Gastroesophageal sphincter (tissue), 3 donors: Measurements from ENCODE around the gene GNG8.

ENCODE experiments used
- CTCF ChIP-seq, 4 experiments: fragments of 200-600 bp in 2 of 4; fragments of 450-650 bp in 2 of 4; sonication (generic) in 1 of 4; IDR thresholded peaks; one replicate each; pipeline ENCODE4 v1.5.1; 2017 to 2019; ENCODE audit warnings: antibody characterized with exemption in 4 of 4, mild to moderate bottlenecking in 2 of 4, moderate library complexity in 2 of 4
- POLR2AphosphoS5 ChIP-seq: sonication (generic); formaldehyde crosslinking; IDR thresholded peaks from one replicate; pipeline ENCODE4 v1.6.1; 2017; ENCODE audit warnings: antibody characterized with exemption

GRCh38 chr19:46634045-46634655, 1.9 kb downstream of the GNG8 start:
- TF ChIP-seq CTCF (IDR thresholded peaks at IDR 0.05) = no peak
- no peak for TF ChIP-seq POLR2AphosphoS5
